Left kidney (tissue), 2 donors: ENCODE data around the gene KCTD19. TPM values are rescaled to one million over a fixed set of nuclear protein-coding genes. Genes with fewer than 3 reads are reported as not detected.

Experiments used
- DNase-seq: peaks from one replicate; pipeline ENCODE4 v3.0.0-alpha.2; 2013
- polyA plus RNA-seq: library from polyadenylated mRNA; unstranded; fragments of 120-200 nt; gene quantifications from one replicate; pipeline ENCODE4 v1.2.1, GENCODE V29; 2013; ENCODE audit not compliant: insufficient read length

The KCTD19 gene
- polyA plus RNA-seq, 1 donor = 1.6 TPM

DNA sequence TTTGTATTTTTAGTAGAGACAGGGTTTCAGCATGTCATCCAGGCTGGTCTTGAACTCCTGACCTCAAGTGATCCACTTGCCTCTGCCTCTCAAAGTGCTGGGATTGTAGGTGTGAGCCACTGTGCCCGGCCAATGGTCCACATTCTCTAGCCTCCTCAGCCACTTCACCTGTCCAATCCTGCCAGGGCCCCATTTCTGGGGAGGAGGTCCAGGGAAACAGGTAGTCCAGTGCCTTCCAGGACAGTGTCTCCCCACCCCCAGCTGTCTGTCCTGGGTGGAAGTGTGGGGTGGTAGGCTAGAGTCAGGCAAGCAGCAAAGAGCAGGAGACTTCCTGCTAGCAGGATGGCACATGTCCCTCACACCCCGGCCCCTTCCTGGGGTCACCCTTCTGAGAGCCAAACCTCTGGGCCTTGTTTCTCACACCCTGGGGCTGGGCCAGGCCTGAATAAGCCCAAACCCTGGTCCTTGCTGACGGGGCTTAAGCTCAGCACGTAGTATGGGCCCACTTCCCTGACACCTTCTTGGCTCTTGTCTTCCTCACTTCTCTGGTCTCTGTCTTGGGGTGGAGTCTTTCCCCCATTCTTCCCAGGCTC, 84.3 kb downstream of the KCTD19 start:
- no peak for DNase-seq

DNA sequence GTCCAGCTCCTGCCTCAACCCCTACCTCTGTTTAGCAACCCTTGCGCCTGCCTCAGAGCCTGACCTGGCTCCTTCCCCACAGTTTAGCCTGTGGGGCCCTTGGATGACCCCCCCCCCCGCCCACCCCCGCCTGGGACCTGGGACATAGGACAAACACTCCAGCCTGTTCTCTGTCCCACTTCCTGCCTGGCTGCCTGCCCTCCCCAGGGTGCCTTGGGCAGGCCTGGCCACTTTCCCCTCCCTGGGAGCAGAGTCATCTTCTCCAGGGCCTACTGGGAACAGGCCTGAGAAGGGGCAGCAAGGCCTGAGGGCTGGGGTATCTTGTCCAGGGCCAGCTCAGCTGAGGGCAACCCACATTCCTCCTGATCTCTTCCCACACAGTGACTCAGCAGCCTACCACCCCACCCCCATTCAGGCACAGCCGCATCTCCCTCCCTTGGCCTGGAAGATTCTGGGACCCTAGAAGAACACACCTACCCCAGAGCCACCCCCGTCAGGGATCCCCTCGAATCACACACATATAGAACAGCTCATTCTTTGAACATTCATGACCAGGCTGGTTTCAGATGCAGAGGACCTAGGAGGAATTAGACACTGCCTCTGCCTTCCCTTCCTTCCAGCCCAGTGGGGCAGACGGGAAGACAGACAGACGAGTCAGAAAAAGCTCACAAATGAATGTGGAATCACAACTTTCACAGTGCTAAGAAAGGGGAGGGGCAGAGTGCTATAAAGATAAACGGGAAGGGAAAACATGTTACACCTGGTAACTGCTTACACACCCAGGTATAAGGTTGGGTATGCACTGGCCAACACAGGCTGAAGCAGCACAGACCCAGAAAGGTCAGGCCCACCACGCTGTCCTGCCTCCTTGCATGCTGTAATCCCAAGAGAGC, 85.3 kb downstream of the KCTD19 start:
- no peak for DNase-seq

DNA sequence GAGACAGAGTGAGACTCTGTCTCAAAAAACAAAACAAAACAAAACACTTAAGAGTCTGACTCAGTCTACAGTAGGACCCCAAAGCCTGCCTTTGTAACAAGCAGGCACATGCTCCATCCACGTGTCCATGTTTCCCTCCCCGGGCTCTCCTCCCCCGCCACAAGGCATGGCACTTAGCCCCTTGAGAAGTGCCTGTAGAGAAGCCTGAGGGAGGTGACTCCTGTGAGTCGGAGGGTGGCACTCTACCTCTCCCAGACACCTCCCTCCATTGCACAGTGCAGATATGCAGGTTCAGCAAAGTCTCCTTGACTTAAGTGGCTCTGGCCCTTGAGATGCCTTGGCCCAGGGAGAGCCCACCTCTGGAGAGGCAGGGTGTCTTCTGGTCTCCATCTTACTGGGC, 86.0 kb downstream of the KCTD19 start:
- no peak for DNase-seq

Other genes with a start within 250 kb of the KCTD19 start
- 29.3 TPM for gene PHAF1, start 216.8 kb downstream of the KCTD19 start, polyA plus RNA-seq
- 6.8 TPM for gene B3GNT9, start 175.7 kb downstream of the KCTD19 start, polyA plus RNA-seq
- 3.2 TPM for gene TRADD, start 166.8 kb downstream of the KCTD19 start, polyA plus RNA-seq
- gene FBXL8, start 166.8 kb downstream of the KCTD19 start, polyA plus RNA-seq = 2.0 TPM
- gene HSF4, start 162.0 kb downstream of the KCTD19 start, polyA plus RNA-seq = 1.5 TPM
- 6.4 TPM for gene NOL3, start 156.2 kb downstream of the KCTD19 start, polyA plus RNA-seq
- gene MATCAP1, start 142.8 kb downstream of the KCTD19 start, polyA plus RNA-seq = 51.5 TPM
- gene EXOC3L1, start 136.6 kb downstream of the KCTD19 start, polyA plus RNA-seq = 4.6 TPM
- gene E2F4, start 134.6 kb downstream of the KCTD19 start, polyA plus RNA-seq = 55.6 TPM
- gene ELMO3, start 127.6 kb downstream of the KCTD19 start, polyA plus RNA-seq = 4.7 TPM
- 35.2 TPM for gene TMEM208, start 99.6 kb downstream of the KCTD19 start, polyA plus RNA-seq
- 44.5 TPM for gene FHOD1, start 79.3 kb downstream of the KCTD19 start, polyA plus RNA-seq
- 4.9 TPM for gene SLC9A5, start 77.8 kb downstream of the KCTD19 start, polyA plus RNA-seq
- 14.2 TPM for gene PLEKHG4, start 47.2 kb downstream of the KCTD19 start, polyA plus RNA-seq
- 8.7 TPM for gene LRRC36, start 74 bp upstream of the KCTD19 start, polyA plus RNA-seq
- 42.7 TPM for gene TPPP3, start 66.8 kb upstream of the KCTD19 start, polyA plus RNA-seq
- gene ZDHHC1, start 89.7 kb upstream of the KCTD19 start, polyA plus RNA-seq = 11.5 TPM
- 40.8 TPM for gene HSD11B2, start 104.4 kb upstream of the KCTD19 start, polyA plus RNA-seq
- gene ATP6V0D1, start 154.4 kb upstream of the KCTD19 start, polyA plus RNA-seq = 83.5 TPM
- 0.18 TPM for gene AGRP, start 156.8 kb upstream of the KCTD19 start, polyA plus RNA-seq
- 112 TPM for gene RIPOR1, start 202.1 kb upstream of the KCTD19 start, polyA plus RNA-seq
- 88.3 TPM for gene CTCF, start 235.8 kb upstream of the KCTD19 start, polyA plus RNA-seq